Right atrium auricular region (tissue), 2 donors: Measurements from ENCODE around the gene CCBE1. TPM values are rescaled to one million over a fixed set of nuclear protein-coding genes. Genes with fewer than 3 reads are reported as not detected.
"Not testable (repeated sequence)": the region's sequence is repeated elsewhere in the genome, so short reads cannot be mapped to it uniquely, and the experiment has no call there.

ENCODE experiments used
- DNase-seq: peaks from one replicate; pipeline ENCODE4 v3.0.0-alpha.2; 2019; ENCODE audit warnings: low spot score
- H3K27ac ChIP-seq, 2 donors: fragments of 200-600 bp; sonication (generic); 1 replicate in 1 of 2; 2 replicates in 1 of 2; pipeline ENCODE4 v1.5.1; 2016 to 2019
- H3K27me3 ChIP-seq, 2 donors: fragments of 200-600 bp; sonication (generic); one replicate each; pipeline versions ENCODE4 v1.5.1 to v1.6.0; 2017 to 2019
- H3K36me3 ChIP-seq: fragments of 200-600 bp; sonication (generic); one replicate; pipeline ENCODE4 v1.5.1; 2016
- H3K4me1 ChIP-seq, 2 donors: fragments of 200-600 bp; sonication (generic); one replicate each; pipeline versions ENCODE4 v1.5.1 to v1.6.0; 2017 to 2019
- H3K4me3 ChIP-seq, 2 donors: fragments of 200-600 bp; sonication (generic); 1 replicate in 1 of 2; 2 replicates in 1 of 2; pipeline ENCODE4 v1.5.1; 2017 to 2019; ENCODE audit warnings: mild to moderate bottlenecking in 1 of 2, moderate library complexity in 1 of 2
- H3K9me3 ChIP-seq, 2 donors: fragments of 200-600 bp; sonication (generic); one replicate each; pipeline ENCODE4 v1.5.1; 2019
- total RNA-seq, 2 donors: library from RNA; depleted of rRNA; stranded (reverse); fragments of >200 nt; gene quantifications; one replicate each; pipeline ENCODE4 v1.1.0, GENCODE V29; 2016
- TF ChIP-seq, protein P1 (sequence below), 2 donors: fragments of 200-600 bp; sonication (generic); IDR thresholded peaks; one replicate each; pipeline ENCODE4 v1.5.1; 2019; ENCODE audit warnings: antibody characterized with exemption in 2 of 2

CCBE1 gene
- total RNA-seq, 2 donors from 2014 or later = 0.44 to 0.94 TPM

DNA sequence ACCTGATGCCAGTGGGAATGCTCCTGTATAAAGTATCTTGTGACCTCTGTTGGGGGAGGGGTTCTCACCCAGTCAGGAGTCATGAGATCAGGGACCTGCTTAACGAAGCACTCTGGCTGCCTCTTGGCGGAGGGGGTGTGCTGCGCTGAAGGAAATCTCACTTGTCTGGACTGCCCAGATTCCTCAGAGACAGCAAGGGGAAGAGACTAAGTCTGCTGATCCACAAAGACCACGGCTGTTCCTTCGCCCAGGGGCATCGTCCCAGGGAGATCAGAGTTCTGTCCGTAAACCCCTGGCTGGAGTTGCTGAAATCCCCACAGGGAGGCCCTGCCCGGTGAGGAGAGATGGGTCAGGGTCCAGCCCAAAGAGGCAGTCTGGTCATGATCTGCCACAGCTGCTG, 168.4 kb downstream of the CCBE1 start:
- Histone ChIP-seq H3K27ac (no peak overlapping the region), H3K4me1 (no peaks in the 10 kb centered on the region), H3K9me3 (no peaks in the 10 kb centered on the region), H3K36me3 (no peaks in the 10 kb centered on the region), H3K4me3 (no peak overlapping the region), H3K27me3 (no peaks in the 10 kb centered on the region)
- TF ChIP-seq, protein P1, sequence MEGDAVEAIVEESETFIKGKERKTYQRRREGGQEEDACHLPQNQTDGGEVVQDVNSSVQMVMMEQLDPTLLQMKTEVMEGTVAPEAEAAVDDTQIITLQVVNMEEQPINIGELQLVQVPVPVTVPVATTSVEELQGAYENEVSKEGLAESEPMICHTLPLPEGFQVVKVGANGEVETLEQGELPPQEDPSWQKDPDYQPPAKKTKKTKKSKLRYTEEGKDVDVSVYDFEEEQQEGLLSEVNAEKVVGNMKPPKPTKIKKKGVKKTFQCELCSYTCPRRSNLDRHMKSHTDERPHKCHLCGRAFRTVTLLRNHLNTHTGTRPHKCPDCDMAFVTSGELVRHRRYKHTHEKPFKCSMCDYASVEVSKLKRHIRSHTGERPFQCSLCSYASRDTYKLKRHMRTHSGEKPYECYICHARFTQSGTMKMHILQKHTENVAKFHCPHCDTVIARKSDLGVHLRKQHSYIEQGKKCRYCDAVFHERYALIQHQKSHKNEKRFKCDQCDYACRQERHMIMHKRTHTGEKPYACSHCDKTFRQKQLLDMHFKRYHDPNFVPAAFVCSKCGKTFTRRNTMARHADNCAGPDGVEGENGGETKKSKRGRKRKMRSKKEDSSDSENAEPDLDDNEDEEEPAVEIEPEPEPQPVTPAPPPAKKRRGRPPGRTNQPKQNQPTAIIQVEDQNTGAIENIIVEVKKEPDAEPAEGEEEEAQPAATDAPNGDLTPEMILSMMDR (IDR thresholded peaks at IDR 0.05) = no peak
- DNase-seq = no peak

DNA sequence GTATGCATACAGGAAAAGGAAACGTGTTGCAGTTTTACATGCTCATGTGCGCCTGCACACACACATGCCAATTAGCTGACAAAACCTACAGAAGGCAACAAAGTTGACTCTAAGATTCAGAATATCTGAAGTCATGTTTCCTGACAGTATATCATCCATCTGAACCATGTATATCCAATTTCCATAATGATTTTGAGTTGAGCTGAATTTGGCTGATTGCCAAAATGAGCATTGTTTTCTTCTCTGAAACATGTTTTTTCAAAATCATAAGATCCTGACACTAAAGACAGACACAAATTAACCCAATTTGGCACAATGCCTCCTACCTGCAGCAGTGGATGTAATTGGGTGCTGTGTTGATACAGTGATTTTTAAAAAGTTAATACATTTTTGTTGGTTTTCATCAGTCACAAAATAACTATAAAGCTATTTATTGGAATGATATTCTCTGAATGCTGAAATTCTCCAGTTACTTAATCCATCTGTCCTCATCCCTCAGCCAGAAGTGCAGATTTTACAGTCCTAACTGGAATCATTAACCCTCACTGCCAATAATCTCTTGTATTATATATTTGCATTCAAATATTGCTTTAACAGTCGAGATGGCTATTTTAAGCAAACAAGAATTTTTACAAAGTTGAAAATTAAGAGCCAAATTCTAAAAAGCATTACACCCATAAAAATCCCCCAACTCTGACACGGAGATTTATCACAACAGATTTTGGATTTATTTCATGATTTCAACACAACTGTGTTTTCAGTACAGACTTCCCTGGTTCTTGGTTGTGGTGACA, 176.5 kb downstream of the CCBE1 start:
- TF ChIP-seq, protein P1 (IDR thresholded peaks at IDR 0.05) = no peak
- Histone ChIP-seq H3K4me1 (peaks cover 0 to 15% of the 10 kb centered on the region in 2 donors), H3K36me3 (no peaks in the 10 kb centered on the region), H3K27me3 (no peaks in the 10 kb centered on the region), H3K4me3 (no peak overlapping the region), H3K9me3 (no peaks in the 10 kb centered on the region), H3K27ac (no peak overlapping the region)
- no peak for DNase-seq

DNA sequence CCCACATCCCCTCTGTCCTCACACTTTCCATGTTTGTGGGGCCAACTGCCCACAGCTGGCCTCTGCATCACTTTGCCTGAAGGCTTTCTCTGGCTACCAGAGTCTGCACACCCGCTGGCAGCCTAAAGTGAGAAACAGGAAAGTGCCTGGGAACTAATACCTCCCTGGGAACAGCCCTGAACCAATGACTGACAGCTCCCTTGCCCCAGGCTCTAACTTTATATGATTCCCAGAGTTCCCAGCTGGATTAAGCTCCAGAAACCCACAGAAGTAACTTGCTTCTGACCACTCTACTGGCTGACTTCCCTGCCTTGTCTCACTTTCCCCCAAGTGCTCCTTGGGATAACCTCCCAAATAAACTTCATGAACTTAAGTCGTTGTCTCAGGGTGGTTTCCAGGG, 178.5 kb downstream of the CCBE1 start:
- H3K27ac ChIP-seq = no peak overlapping the region
- no peaks in the 10 kb centered on the region for H3K36me3 ChIP-seq
- H3K9me3 ChIP-seq = no peaks in the 10 kb centered on the region
- H3K4me3 ChIP-seq = no peak overlapping the region
- H3K27me3 ChIP-seq = no peaks in the 10 kb centered on the region
- TF ChIP-seq, protein P1 (IDR thresholded peaks at IDR 0.05) = no peak
- H3K4me1 ChIP-seq = peaks cover 0 to 36% of the 10 kb centered on the region in 2 donors
- DNase-seq = no peak

DNA sequence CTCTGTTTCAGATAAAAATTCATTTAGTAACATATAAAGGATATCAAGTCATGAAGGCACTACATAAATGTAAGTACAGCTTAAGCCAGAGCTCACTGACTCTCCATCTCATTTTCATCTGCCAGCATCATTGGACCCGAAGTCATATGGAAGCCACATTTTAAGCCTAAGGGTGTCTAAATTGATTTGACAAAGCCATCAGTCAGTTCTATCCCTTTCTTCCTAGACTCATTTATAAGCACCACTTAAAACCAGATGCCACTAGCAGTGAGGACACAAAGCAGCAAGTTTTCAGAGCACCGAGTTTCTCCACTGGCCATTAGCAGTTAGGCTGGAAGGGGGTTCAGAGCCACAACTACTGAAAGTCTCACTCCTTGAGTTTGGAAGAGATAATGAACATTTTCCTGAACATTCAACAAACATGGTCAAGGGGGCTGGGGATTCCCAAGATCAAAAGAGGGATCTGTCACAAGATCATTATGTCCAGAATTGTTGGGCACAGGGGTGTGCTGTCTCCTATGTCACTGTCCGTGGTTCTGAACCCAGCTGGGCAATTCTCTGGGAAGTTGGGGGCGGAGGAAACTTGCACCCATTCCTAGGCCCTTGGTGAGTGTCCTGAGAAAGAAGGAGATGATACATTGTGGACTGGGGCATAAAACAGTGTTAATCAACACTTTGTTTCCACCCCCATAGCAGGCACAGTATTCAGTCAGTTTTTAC, 179.6 kb downstream of the CCBE1 start:
- Histone ChIP-seq H3K36me3 (no peaks in the 10 kb centered on the region), H3K9me3 (no peaks in the 10 kb centered on the region), H3K27ac (peak overlapping the region in 1 of 2 donors; percentile 83), H3K4me3 (no peak overlapping the region), H3K27me3 (no peaks in the 10 kb centered on the region), H3K4me1 (peaks cover 0 to 43% of the 10 kb centered on the region in 2 donors)
- TF ChIP-seq, protein P1 (IDR thresholded peaks at IDR 0.05) = no peak
- no peak for DNase-seq

DNA sequence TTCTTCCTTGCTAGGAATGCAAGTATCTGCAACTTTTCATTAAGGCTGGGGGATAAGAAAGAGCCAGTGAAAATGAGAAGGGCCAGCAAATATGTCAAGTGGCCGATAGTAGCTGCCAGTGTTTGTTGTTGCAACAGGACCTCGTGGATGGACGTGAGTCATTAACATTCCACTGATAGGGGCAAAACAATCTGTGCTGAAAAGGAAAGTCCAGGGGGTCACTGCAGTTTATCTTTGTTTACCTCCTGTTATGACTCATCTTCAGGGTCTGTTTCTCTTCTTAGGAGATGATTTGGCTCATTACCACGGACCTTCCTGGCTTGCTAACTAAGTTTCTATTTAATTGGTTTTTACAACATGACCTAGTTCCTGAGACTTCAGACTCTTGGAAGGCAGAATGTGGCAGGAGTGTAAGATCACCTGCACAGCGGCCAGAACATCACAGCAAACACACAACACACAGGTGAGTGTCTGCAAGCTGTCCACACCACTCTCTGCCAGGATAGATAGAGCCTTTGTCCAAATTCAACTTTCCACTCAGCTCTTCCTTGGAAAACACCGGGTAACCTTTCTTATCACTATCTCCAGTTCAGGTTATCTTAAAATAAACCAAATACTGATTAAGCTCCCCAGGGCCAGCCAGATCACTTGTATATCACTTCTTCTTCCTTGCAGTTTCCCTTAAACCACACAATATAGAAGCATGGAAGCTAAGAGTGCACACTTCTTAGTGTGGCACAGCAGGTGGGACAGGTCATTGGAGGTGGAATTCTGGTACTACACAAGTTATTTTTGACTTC, 180.7 kb downstream of the CCBE1 start:
- no peaks in the 10 kb centered on the region for H3K9me3 ChIP-seq
- H3K27me3 ChIP-seq = no peaks in the 10 kb centered on the region
- TF ChIP-seq, protein P1 (IDR thresholded peaks at IDR 0.05) = no peak
- H3K36me3 ChIP-seq = no peaks in the 10 kb centered on the region
- peak; percentile 79 for DNase-seq
- peaks cover 0 to 49% of the 10 kb centered on the region in 2 donors for H3K4me1 ChIP-seq
- peak overlapping the region; percentile 59 to 83 for H3K27ac ChIP-seq
- no peak overlapping the region for H3K4me3 ChIP-seq

DNA sequence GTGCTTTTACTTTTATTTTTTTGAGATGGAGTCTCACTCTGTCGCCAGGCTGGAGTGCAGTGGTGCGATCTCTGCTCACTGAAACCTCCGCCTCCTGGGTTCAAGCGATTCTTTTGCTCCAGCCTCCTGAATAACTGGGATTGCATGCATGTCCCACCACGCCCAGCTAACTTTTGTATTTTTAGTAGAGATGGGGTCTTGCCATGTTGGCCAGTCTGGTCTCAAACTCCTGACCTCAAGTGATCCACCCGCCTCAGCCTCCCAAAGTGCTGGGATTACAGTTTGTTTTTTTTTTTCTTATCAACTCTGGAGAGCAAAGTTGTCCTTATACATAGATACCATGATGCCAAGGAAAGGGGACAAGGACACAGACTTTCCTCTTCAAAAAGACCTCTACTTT, 181.3 kb downstream of the CCBE1 start:
- H3K4me1 ChIP-seq = peaks cover 0 to 49% of the 10 kb centered on the region in 2 donors
- DNase-seq, H3K4me3 ChIP-seq, H3K36me3 ChIP-seq, H3K27me3 ChIP-seq, H3K9me3 ChIP-seq: not testable (repeated sequence)
- H3K27ac ChIP-seq = peak overlapping the region; percentile 28 to 83
